ENCODE results near the gene MRPL38. TPM values are rescaled to one million over a fixed set of nuclear protein-coding genes. Genes with fewer than 3 reads are reported as not detected.
A peak's percentile ranks its signal among the peaks of the same experiment; 100 is the strongest.

Gene MRPL38
- total RNA-seq, 1 experiment from 2014 or later: 108 TPM

DNA sequence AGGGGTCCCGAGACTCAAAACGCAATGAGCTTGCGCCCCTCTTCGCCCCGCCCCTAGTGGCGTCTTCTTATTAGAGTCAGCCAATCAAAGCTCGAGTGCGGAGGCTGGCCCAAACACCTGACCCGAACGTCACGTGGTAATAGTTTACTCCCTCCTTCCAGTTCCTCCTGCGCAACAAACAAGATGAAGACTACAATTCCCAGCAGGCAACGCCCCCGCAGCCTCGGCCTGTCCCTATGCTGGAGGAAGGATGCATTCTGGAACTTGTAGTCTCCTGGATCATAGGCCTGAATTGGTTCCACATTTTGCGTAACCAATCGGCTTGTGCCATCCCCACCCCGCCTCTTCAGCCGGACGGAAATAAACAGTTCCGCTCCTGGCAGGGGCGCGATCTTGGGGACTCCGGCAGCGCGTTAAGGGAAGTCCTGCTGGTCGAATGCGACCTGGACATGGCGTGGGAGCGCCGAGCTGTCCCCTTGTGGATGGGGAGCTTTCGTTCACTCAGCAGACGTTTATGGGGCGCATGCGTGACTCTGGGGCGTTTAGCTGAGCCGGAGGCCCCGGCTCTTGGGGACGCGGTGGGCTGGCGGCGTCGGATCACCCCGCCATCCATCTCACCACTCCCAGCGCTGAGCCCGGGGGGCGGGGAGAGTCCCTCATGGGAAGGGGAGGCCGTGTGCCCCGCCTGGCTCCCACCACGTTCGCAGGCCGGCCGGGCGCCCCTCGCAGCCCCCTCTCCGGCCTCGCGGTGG is 49.2 kb downstream of the MRPL38 start, which contains the start of gene WBP2:
TSS of gene WBP2 (minus strand) at position 26 of the 752 bp plus-strand sequence. CDS start 38 bp downstream, outside the sequence.
- H3K4me1 ChIP-seq (ENCODE audit: insufficient read depth, low read length): peaks cover 5% of the 10 kb centered on the region
- Mint-ChIP-seq H3K4me3 (no peak within 1 kb of the TSS; a peak in 1 of 5 replicates), H3K4me1 (peaks cover 7 to 13% of the 10 kb centered on the region in 2 experiments), H3K27ac (peak within 1 kb of the TSS; percentile 76 to 94 (median 87); a peak in 6 of 7 replicates), H3K27me3 (ENCODE audit: low read depth) (no peaks in the 10 kb centered on the region), H3K36me3 (ENCODE audit: insufficient read depth in 1 of 3, low read depth in 3 of 3) (peaks cover 4 to 13% (median 12%) of the 10 kb centered on the region in 3 experiments; a peak in 6 of 7 replicates), H3K9me3 (no peaks in the 10 kb centered on the region)
- H2BK15ac ChIP-seq (ENCODE audit: low read depth, low read length): no peak within 1 kb of the TSS
- H3K14ac ChIP-seq (ENCODE audit: insufficient read depth, low read length): peak within 1 kb of the TSS; percentile 76
- H2AK5ac ChIP-seq (ENCODE audit: insufficient read length, low read length): no peak within 1 kb of the TSS
- H3T11ph ChIP-seq (ENCODE audit: low read length): no peak within 1 kb of the TSS
- no CpG with 5 or more reads among the region's 58 CpGs for WGBS (ENCODE audit: extremely low coverage, insufficient read length, low lambda C conversion rate)
- peak within 1 kb of the TSS; percentile 59 for H3K18ac ChIP-seq (ENCODE audit: insufficient read length, low read depth, low read length)
- H3K23ac ChIP-seq (ENCODE audit: insufficient read length, low read depth, low read length): no peak within 1 kb of the TSS
- H4K91ac ChIP-seq (ENCODE audit: insufficient read length, low read depth, low read length): no peak within 1 kb of the TSS
- H2AFZ ChIP-seq (ENCODE audit: low read length): no peak within 1 kb of the TSS
- H3K79me2 ChIP-seq (ENCODE audit: insufficient read depth, low read length): peaks cover 5% of the 10 kb centered on the region; the same call in 1 of the 2 replicates
- DNase-seq: peak; percentile 100
- peaks cover 4% of the 10 kb centered on the region for H3K79me1 ChIP-seq (ENCODE audit: insufficient read depth, low read depth, low read length, poor library complexity, severe bottlenecking)
- TF ChIP-seq, protein P1, sequence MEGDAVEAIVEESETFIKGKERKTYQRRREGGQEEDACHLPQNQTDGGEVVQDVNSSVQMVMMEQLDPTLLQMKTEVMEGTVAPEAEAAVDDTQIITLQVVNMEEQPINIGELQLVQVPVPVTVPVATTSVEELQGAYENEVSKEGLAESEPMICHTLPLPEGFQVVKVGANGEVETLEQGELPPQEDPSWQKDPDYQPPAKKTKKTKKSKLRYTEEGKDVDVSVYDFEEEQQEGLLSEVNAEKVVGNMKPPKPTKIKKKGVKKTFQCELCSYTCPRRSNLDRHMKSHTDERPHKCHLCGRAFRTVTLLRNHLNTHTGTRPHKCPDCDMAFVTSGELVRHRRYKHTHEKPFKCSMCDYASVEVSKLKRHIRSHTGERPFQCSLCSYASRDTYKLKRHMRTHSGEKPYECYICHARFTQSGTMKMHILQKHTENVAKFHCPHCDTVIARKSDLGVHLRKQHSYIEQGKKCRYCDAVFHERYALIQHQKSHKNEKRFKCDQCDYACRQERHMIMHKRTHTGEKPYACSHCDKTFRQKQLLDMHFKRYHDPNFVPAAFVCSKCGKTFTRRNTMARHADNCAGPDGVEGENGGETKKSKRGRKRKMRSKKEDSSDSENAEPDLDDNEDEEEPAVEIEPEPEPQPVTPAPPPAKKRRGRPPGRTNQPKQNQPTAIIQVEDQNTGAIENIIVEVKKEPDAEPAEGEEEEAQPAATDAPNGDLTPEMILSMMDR (conservative IDR thresholded peaks at IDR 0.05): peak; percentile 66; the same call in 2 of the 3 replicates
- peak within 1 kb of the TSS; percentile 78 for H3K9ac ChIP-seq (ENCODE audit: extremely low read depth, insufficient read length, low read length)
- no peak within 1 kb of the TSS for H2BK5ac ChIP-seq (ENCODE audit: insufficient read length, low read length)
- no peak within 1 kb of the TSS for H4K8ac ChIP-seq (replicated peaks; ENCODE audit: insufficient read length, low read depth, low read length)
- peak within 1 kb of the TSS; percentile 68 for H3K27ac ChIP-seq (ENCODE audit: insufficient read length, low read depth, low read length)
- peak within 1 kb of the TSS; percentile 90 for H3K4me2 ChIP-seq (ENCODE audit: insufficient read depth, insufficient read length, low read length)
- no peak within 1 kb of the TSS for H3K4ac ChIP-seq (ENCODE audit: low read depth, low read length)
- H2BK120ac ChIP-seq (ENCODE audit: low read depth, low read length, poor library complexity, severe bottlenecking): no peak within 1 kb of the TSS
- H4K20me1 ChIP-seq (ENCODE audit: control insufficient read depth, insufficient read depth, insufficient read length): no peaks in the 10 kb centered on the region
- no peak within 1 kb of the TSS for H2BK12ac ChIP-seq (ENCODE audit: insufficient read length, low read depth, low read length)
- H3K27me3 ChIP-seq (ENCODE audit: insufficient read depth, low read length): no peaks in the 10 kb centered on the region
- H2BK20ac ChIP-seq (ENCODE audit: low read depth, low read length, poor library complexity, severe bottlenecking): no peak within 1 kb of the TSS
- no peak within 1 kb of the TSS for H4K5ac ChIP-seq (ENCODE audit: insufficient read length, low read depth, low read length)
- peaks cover 2% of the 10 kb centered on the region for H3K23me2 ChIP-seq (ENCODE audit: insufficient read length, low read depth, low read length, poor library complexity, severe bottlenecking)
- H3K56ac ChIP-seq (ENCODE audit: insufficient read length, low read depth, low read length): no peak within 1 kb of the TSS
- no peaks in the 10 kb centered on the region for H3K9me3 ChIP-seq (ENCODE audit: control insufficient read depth, low read depth, low read length)
